Epithelial cell of esophagus (primary cell): Measurements from ENCODE around the gene NTM.

Source experiments
- DNase-seq: peaks from one replicate; pipeline ENCODE4 v3.0.0; 2010; ENCODE audit warnings: low read depth
- H3K4me3 ChIP-seq: 2 replicates; pipeline ENCODE4 v1.5.1; 2011; ENCODE audit warnings: mild to moderate bottlenecking, low read length, control low read depth
- TF ChIP-seq, protein P1 (sequence below): IDR thresholded peaks from 2 replicates; pipeline ENCODE4 v1.5.1; 2011; ENCODE audit warnings: low read depth, mild to moderate bottlenecking, low read length, control low read depth, inconsistent platforms; ENCODE audit not compliant: insufficient read depth; ENCODE audit errors: missing control alignments

NTM gene

DNA sequence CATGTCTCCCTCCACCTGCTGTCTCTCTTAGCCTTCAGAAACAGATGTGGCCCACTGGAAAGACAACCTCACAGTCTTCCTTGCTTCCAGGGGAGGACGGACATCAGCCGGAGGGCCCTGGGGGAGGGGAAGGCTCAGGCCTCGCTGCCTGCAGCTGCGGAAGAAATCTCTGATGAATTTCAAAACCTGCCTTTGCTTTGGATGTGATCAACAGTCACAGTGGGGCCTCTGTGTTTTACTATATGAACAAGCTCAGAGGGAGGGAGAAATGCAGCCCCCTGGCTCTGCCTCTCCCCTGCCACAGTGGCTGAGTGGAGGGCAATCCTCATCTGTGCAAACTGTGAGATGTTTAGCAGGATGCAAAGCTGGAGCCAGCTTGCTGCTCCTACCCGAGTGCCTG lies 282.8 kb downstream of the NTM start:
- no peak overlapping the region for H3K4me3 ChIP-seq
- DNase-seq = no peak
- TF ChIP-seq, protein P1, sequence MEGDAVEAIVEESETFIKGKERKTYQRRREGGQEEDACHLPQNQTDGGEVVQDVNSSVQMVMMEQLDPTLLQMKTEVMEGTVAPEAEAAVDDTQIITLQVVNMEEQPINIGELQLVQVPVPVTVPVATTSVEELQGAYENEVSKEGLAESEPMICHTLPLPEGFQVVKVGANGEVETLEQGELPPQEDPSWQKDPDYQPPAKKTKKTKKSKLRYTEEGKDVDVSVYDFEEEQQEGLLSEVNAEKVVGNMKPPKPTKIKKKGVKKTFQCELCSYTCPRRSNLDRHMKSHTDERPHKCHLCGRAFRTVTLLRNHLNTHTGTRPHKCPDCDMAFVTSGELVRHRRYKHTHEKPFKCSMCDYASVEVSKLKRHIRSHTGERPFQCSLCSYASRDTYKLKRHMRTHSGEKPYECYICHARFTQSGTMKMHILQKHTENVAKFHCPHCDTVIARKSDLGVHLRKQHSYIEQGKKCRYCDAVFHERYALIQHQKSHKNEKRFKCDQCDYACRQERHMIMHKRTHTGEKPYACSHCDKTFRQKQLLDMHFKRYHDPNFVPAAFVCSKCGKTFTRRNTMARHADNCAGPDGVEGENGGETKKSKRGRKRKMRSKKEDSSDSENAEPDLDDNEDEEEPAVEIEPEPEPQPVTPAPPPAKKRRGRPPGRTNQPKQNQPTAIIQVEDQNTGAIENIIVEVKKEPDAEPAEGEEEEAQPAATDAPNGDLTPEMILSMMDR = no peak

DNA sequence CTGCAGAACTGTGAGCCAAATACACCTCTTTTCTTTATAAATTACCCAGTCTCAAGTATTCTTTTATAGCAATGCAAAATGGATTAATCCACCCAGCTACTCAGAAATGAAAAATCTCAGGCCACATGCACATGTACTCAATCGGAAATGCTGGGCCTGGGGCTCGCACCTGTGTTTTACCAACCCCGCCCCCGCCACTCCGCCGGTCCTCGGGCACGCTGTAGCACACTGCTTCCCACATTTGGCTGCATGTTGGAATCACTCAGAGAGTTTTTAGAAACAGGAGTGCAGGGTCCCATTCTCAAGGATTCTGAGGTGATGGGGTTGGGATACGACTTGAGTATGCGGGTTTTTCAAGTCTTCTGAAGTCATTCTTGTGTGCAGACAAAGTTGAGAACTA lies 284.4 kb downstream of the NTM start:
- TF ChIP-seq, protein P1 = no peak
- no peak overlapping the region for H3K4me3 ChIP-seq
- no peak for DNase-seq

DNA sequence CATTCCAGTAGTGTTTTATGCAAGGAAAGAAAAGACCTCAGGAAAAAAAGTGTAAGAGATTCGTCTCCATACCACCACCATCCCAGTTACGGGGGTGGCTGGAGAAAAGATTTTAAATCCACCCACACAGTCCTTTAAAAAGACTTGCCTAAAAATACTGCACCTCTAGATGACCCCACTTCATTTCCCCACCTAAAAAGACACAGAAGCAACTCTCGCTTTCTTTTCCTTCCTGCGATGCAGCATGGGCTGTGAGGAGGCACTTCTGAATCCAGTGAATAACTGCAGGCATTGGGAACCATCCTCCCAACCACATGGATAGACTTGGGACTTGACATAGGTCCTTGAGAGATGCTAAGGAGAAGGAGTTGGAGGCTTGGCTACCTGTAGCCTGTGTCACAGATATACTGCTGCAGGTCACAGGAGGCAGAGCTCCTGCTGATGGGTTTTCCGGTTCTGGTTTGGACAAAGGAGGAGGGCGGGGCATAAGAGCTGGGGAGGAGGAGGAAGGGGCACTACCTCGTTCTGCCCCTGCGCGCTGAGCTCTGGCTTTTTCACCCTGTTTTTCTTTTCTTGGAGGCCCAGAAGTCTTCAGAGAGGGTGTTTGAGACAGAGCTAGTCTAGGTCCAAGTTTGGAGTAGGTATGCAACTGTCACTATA lies 285.9 kb downstream of the NTM start:
- TF ChIP-seq, protein P1 = no peak

DNA sequence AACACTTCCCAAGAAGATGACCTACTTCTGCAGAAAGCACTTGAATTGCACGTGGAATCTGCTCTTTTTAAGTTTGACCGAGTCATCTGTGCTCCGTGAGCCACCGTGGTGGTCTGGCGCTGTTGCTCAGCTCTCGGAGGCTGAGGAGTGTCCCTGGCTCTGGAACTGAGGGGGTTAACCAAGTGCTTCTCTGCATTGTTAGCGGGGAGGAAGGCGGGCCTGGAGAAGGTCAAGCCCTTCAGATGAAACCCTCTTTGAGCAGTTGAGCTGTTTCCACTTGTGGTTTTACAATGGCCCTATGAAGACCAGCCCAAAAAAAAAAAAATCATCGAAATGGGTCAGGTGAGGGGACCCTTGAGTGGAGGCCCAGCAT lies 286.4 kb downstream of the NTM start:
- TF ChIP-seq, protein P1 = no peak
- no peak for DNase-seq

More for the DNA sequence above, 285.9 kb downstream of the NTM start:
- no peak overlapping the region for H3K4me3 ChIP-seq
- DNase-seq = no peak

DNA sequence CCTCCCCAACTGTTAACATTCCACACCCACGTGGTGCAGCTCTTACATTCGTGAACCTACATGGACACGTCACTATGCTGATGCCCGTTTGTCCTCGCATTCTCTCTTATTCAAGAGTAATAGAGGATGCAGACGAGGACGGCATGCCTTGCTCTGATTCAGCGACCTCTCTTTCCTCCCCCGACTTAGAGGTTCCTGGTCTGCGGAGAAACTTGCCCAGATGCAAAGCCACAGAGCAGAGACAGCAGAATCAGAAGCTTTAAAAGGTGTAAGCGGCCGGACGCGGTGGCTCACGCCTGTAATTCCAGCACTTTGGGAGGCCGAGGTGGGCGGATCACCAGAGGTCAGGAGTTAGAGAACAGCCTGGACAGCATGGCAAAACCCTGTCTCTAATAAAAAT lies 288.0 kb downstream of the NTM start:
- no peak for DNase-seq
- TF ChIP-seq, protein P1 = no peak

More for the DNA sequence above, 286.4 kb downstream of the NTM start:
- H3K4me3 ChIP-seq = no peak overlapping the region

DNA sequence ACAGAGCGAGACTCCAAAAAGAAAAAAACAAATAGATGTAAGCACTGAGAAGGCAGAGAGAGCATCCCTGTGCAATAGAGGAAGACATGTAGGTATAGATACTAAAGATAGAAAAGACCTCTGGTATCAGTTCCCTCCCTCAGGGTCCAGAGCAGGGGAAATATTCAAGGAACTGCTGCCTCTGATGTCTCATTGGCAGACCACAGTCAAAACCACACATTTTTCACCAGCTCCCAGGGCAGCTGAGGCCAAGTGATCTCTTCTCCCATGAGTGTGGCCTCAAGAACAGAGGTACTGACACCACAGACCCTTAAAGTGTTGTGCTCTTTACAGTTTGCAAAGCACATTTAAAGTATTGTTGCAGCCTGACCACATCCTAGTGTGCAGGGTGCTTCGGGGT lies 288.5 kb downstream of the NTM start:
- TF ChIP-seq, protein P1 = no peak
- H3K4me3 ChIP-seq = no peak overlapping the region
- no peak for DNase-seq

More for the DNA sequence above, 288.0 kb downstream of the NTM start:
- H3K4me3 ChIP-seq = no peak overlapping the region

DNA sequence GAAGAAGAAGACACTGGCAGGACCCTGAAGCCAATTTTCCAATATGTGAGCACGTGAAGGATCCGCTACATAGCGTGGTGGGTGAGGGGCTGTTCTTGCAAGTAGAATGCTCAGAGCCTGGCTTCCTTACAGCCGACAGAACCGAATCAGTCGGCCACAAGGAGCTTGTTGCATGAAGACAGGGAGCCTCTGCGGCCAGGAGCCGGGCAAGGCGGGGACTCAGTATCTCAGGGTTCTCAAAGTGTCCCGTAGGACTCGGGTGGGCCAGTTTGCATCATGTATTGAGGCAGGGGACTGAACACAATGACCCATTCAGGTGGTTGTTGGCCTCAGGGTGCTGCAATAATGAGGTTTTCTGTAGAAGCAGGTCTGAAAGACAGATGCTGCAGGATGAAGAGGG lies 289.5 kb downstream of the NTM start:
- TF ChIP-seq, protein P1 = no peak
- H3K4me3 ChIP-seq = no peak overlapping the region
- no peak for DNase-seq
